ENCODE results near the gene CELA2B.

The CELA2B gene

GRCh38 chr1:15526021-15526489 is 50.2 kb downstream of the CELA2B start:
- DNase-seq (ENCODE audit: low spot score), result no peak

DNA sequence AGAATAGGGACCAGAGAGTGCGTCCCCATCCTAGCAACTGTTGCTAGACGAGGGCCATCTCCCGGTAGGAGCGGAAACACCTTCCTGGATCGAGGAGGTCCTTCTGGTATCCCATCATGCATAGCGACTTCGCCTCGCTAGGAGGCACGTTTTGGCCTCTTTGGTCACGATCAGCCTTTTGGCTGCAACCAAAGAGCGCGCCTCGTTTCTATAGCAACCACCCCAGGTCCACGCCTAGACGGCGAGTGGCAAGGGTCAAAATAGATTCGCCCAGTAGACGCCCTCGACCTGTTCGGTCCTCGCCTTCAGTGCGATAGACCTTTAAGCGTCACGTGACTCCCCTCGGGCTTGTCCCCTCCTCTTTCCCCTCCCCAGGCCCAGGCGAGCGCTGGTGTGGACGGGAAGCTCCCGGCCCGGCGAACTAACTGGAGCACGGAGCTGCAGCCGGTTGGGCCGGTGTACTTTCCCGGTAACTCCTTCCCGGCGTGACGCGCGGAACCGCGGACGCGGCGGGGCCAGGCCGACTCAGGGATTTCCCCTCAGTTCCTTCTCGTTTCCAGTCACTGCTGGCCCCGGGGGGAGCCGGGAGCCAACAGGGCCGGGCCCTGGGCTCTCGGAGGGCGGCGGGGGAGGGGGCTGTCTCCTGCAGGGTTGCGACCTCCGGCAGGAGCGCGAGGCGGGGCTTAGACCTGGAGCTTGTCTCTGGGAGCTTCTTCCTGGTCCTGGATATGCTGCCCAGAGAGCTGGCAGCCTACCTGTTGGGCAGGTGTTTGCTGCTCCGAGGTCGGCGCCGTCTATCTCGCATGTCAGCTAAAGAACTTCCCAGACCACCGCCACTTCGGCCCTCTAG is 50.8 kb downstream of the CELA2B start, which contains the start of gene DNAJC16:
Gene DNAJC16, plus strand, starts transcription at position 359 of the 850 bp plus-strand sequence. CDS start 2,258 bp downstream, outside the sequence.
- DNase-seq (ENCODE audit: low spot score), result peak; percentile 94

GRCh38 chr1:15531003-15531402 is 55.1 kb downstream of the CELA2B start:
- DNase-seq (ENCODE audit: low spot score), result no peak

GRCh38 chr1:15531682-15532081 is 55.8 kb downstream of the CELA2B start:
- DNase-seq (ENCODE audit: low spot score), result no peak

- no peak for DNase-seq (ENCODE audit: low spot score)
Observed at GRCh38 chr1:15538771-15539170, 62.9 kb downstream of the CELA2B start.

GRCh38 chr1:15540186-15540585 is 64.3 kb downstream of the CELA2B start:
- no peak for DNase-seq (ENCODE audit: low spot score)
